Measurements from ENCODE around the gene CCDC8.
"Not testable (repeated sequence)": the region's sequence is repeated elsewhere in the genome, so short reads cannot be mapped to it uniquely, and the experiment has no call there.

CCDC8 gene

GRCh38 chr19:46426506-46427162 is 13.3 kb upstream of the CCDC8 start:
- no peak for TF ChIP-seq CTCF (IDR thresholded peaks at IDR 0.05; ENCODE audit: insufficient read depth, low read length, poor library complexity, severe bottlenecking)
- peaks cover 1% of the 10 kb centered on the region; the same call in 1 of the 2 replicates for H3K27me3 ChIP-seq (replicated peaks; ENCODE audit: control insufficient read depth, insufficient read depth, low read length)
- no peak for DNase-seq (ENCODE audit: extremely low read depth, insufficient read length)
- H3K36me3 ChIP-seq (ENCODE audit: control insufficient read depth, insufficient read depth, low read length) = no peaks in the 10 kb centered on the region
- H3K4me3 ChIP-seq (replicated peaks; ENCODE audit: low read depth, low read length) = no peak overlapping the region

- no peak for TF ChIP-seq CTCF (IDR thresholded peaks at IDR 0.05; ENCODE audit: insufficient read depth, low read length, poor library complexity, severe bottlenecking)
- no peak for DNase-seq (ENCODE audit: extremely low read depth, insufficient read length)
- peaks cover 1% of the 10 kb centered on the region; the same call in 1 of the 2 replicates for H3K27me3 ChIP-seq (replicated peaks; ENCODE audit: control insufficient read depth, insufficient read depth, low read length)
- no peaks in the 10 kb centered on the region for H3K36me3 ChIP-seq (ENCODE audit: control insufficient read depth, insufficient read depth, low read length)
- no peak overlapping the region for H3K4me3 ChIP-seq (replicated peaks; ENCODE audit: low read depth, low read length)
These were observed 12.7 kb upstream of the CCDC8 start for GRCh38 chr19:46426035-46426505.

GRCh38 chr19:46423188-46423587 is 9.8 kb upstream of the CCDC8 start:
- Histone ChIP-seq H3K36me3 (ENCODE audit: control insufficient read depth, insufficient read depth, low read length) (no peaks in the 10 kb centered on the region), H3K4me3 (replicated peaks; ENCODE audit: low read depth, low read length) (no peak overlapping the region), H3K27me3 (replicated peaks; ENCODE audit: control insufficient read depth, insufficient read depth, low read length) (peaks cover under 1% of the 10 kb centered on the region; the same call in 1 of the 2 replicates)
- DNase-seq (ENCODE audit: extremely low read depth, insufficient read length) = no peak
- TF ChIP-seq CTCF (IDR thresholded peaks at IDR 0.05; ENCODE audit: insufficient read depth, low read length, poor library complexity, severe bottlenecking) = no peak

- Histone ChIP-seq H3K27me3 (replicated peaks; ENCODE audit: control insufficient read depth, insufficient read depth, low read length) (no peaks in the 10 kb centered on the region; the same call in 1 of the 2 replicates), H3K4me3 (replicated peaks; ENCODE audit: low read depth, low read length) (no peak overlapping the region), H3K36me3 (ENCODE audit: control insufficient read depth, insufficient read depth, low read length) (no peaks in the 10 kb centered on the region)
- no peak for DNase-seq (ENCODE audit: extremely low read depth, insufficient read length)
- TF ChIP-seq CTCF (IDR thresholded peaks at IDR 0.05; ENCODE audit: insufficient read depth, low read length, poor library complexity, severe bottlenecking) = no peak
These were observed 9.0 kb upstream of the CCDC8 start for GRCh38 chr19:46422344-46422743.

GRCh38 chr19:46420056-46420455 is 6.7 kb upstream of the CCDC8 start:
- no peak for TF ChIP-seq CTCF (IDR thresholded peaks at IDR 0.05; ENCODE audit: insufficient read depth, low read length, poor library complexity, severe bottlenecking)
- H3K4me3 ChIP-seq (replicated peaks; ENCODE audit: low read depth, low read length) = no peak overlapping the region
- H3K27me3 ChIP-seq (replicated peaks; ENCODE audit: control insufficient read depth, insufficient read depth, low read length) = no peaks in the 10 kb centered on the region
- no peaks in the 10 kb centered on the region for H3K36me3 ChIP-seq (ENCODE audit: control insufficient read depth, insufficient read depth, low read length)
- no peak for DNase-seq (ENCODE audit: extremely low read depth, insufficient read length)

GRCh38 chr19:46415804-46416709 is 2.7 kb upstream of the CCDC8 start:
- H3K4me3 ChIP-seq (replicated peaks; ENCODE audit: low read depth, low read length) = not testable (repeated sequence)

GRCh38 chr19:46414899-46415298 is 1.5 kb upstream of the CCDC8 start:
- H3K4me3 ChIP-seq (replicated peaks; ENCODE audit: low read depth, low read length); H3K36me3 ChIP-seq (ENCODE audit: control insufficient read depth, insufficient read depth, low read length); DNase-seq (ENCODE audit: extremely low read depth, insufficient read length); H3K27me3 ChIP-seq (replicated peaks; ENCODE audit: control insufficient read depth, insufficient read depth, low read length): not testable (repeated sequence)

More at GRCh38 chr19:46415804-46416709, 2.7 kb upstream of the CCDC8 start:
- not testable (repeated sequence) for H3K36me3 ChIP-seq (ENCODE audit: control insufficient read depth, insufficient read depth, low read length); DNase-seq (ENCODE audit: extremely low read depth, insufficient read length); H3K27me3 ChIP-seq (replicated peaks; ENCODE audit: control insufficient read depth, insufficient read depth, low read length)

Data from GM06990 (cell line).